ENCODE results near the gene CTNNBL1. TPM values are rescaled to one million over a fixed set of nuclear protein-coding genes. Genes with fewer than 3 reads are reported as not detected.

CTNNBL1 gene
- total RNA-seq, 1 experiment from 2014 or later, result 45.2 TPM

DNA sequence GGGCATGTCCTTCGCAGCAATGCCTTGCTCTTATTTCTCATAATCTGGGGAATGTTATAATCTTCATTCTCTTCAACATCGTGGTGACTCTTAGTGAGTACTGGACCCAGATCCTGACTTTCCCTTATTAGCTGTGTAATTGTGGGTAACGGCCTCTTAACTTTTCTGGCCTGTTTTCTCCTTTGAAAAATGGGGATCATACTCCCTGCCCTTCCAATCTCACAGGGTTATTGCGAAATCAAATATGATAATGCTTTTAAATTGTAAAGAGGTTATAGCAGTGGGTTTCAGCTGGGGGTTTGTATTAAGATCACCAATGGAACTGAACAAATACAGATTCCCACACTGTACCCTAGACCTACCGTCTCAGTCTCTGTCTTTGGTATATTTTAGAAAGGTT, 77.1 kb downstream of the CTNNBL1 start:
- Mint-ChIP-seq H3K27ac (ENCODE audit: low read depth, unreplicated experiment) (no peak overlapping the region), H3K4me3 (ENCODE audit: unreplicated experiment) (no peak overlapping the region), H3K36me3 (ENCODE audit: insufficient read depth, unreplicated experiment) (peaks cover 23% of the 10 kb centered on the region), H3K27me3 (ENCODE audit: insufficient read depth, unreplicated experiment) (no peaks in the 10 kb centered on the region), H3K9me3 (ENCODE audit: unreplicated experiment) (no peaks in the 10 kb centered on the region), H3K4me1 (ENCODE audit: insufficient read depth, unreplicated experiment) (peaks cover 5% of the 10 kb centered on the region)
- DNase-seq (ENCODE audit: unreplicated experiment), result no peak
- TF ChIP-seq, protein P1, sequence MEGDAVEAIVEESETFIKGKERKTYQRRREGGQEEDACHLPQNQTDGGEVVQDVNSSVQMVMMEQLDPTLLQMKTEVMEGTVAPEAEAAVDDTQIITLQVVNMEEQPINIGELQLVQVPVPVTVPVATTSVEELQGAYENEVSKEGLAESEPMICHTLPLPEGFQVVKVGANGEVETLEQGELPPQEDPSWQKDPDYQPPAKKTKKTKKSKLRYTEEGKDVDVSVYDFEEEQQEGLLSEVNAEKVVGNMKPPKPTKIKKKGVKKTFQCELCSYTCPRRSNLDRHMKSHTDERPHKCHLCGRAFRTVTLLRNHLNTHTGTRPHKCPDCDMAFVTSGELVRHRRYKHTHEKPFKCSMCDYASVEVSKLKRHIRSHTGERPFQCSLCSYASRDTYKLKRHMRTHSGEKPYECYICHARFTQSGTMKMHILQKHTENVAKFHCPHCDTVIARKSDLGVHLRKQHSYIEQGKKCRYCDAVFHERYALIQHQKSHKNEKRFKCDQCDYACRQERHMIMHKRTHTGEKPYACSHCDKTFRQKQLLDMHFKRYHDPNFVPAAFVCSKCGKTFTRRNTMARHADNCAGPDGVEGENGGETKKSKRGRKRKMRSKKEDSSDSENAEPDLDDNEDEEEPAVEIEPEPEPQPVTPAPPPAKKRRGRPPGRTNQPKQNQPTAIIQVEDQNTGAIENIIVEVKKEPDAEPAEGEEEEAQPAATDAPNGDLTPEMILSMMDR (IDR thresholded peaks at IDR 0.05; ENCODE audit: unreplicated experiment), result no peak
- intact Hi-C loops (cut with micrococcal nuclease), result no loop called here
- POLR2A ChIA-PET, result no interaction called here
- CTCF ChIA-PET, result interaction anchor here (0.7 kb wide), 1 partner anchor 13 kb away, joined by 3 read pairs; no protein-coding TSS in a partner anchor
- no TSS peak for BruUV-seq (replicated peaks)

DNA sequence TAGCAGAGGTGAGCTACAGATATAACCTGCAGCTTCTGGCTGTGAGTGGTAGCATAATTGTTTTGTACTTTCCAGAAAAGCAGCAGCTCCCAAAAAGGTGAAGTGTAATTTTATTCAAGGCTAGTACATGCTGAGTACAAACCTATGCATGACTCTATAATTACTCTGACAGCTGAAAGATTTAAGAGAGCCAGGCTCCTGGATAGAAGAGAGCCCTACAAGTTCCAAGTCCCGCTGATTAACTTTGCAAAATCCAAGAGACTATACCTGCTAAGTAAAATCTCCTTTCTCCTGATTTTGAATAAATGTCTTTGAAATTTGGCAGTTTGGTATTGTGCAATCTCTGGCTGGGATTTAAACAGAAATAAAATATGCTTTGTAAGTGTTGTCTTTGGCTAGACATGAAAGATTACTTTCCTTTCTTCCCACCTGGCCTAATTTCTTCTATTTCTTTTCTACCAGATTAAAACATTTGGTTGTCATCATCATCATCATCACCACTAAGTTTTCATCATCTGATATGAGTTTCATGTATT, 79.5 kb downstream of the CTNNBL1 start:
- CTCF ChIA-PET, result interaction anchor here (1.1 kb wide), 1 partner anchor 16 kb away, joined by 3 read pairs; no protein-coding TSS in a partner anchor

DNA sequence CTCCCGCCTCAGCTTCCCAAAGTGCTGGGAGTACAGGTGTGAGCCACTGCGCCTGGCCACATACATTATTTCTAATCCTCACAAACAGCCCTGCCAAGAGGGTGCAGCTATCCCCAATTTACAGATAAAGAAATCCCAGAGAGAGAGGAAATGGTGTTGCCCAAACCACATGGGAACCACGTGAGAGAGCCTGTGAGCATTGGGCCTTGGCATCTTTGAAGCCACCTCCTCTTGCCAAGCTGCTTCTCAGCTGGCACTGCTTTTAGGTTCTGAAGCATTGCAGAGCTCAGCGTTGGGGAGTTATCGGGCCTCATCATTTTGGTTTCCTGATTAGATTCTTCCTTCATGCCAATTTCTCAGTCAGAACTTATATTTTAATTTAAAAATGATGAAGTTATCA, 80.3 kb downstream of the CTNNBL1 start:
- DNase-seq (ENCODE audit: unreplicated experiment), result no peak
- peaks cover 15% of the 10 kb centered on the region for H3K36me3 Mint-ChIP-seq (ENCODE audit: insufficient read depth, unreplicated experiment)
- intact Hi-C loops (cut with micrococcal nuclease), result no loop called here
- peaks cover 5% of the 10 kb centered on the region for H3K4me1 Mint-ChIP-seq (ENCODE audit: insufficient read depth, unreplicated experiment)
- no peaks in the 10 kb centered on the region for H3K27me3 Mint-ChIP-seq (ENCODE audit: insufficient read depth, unreplicated experiment)
- ChIA-PET POLR2A (interaction anchor here (1.1 kb wide), 1 partner anchor 39 kb away, joined by 3 read pairs; no protein-coding TSS in a partner anchor), CTCF (interaction anchor here (0.6 kb wide), 1 partner anchor 1274 kb away, joined by 4 read pairs; no protein-coding TSS in a partner anchor)
- H3K4me3 Mint-ChIP-seq (ENCODE audit: unreplicated experiment), result no peak overlapping the region
- TF ChIP-seq, protein P1 (IDR thresholded peaks at IDR 0.05; ENCODE audit: unreplicated experiment), result no peak
- BruUV-seq (replicated peaks), result no TSS peak
- H3K9me3 Mint-ChIP-seq (ENCODE audit: unreplicated experiment), result no peaks in the 10 kb centered on the region
- H3K27ac Mint-ChIP-seq (ENCODE audit: low read depth, unreplicated experiment), result no peak overlapping the region

More for the DNA sequence above, 79.5 kb downstream of the CTNNBL1 start:
- Mint-ChIP-seq H3K27me3 (ENCODE audit: insufficient read depth, unreplicated experiment) (no peaks in the 10 kb centered on the region), H3K4me3 (ENCODE audit: unreplicated experiment) (no peak overlapping the region), H3K9me3 (ENCODE audit: unreplicated experiment) (no peaks in the 10 kb centered on the region), H3K4me1 (ENCODE audit: insufficient read depth, unreplicated experiment) (peaks cover 5% of the 10 kb centered on the region), H3K36me3 (ENCODE audit: insufficient read depth, unreplicated experiment) (peaks cover 15% of the 10 kb centered on the region), H3K27ac (ENCODE audit: low read depth, unreplicated experiment) (no peak overlapping the region)
- no peak for DNase-seq (ENCODE audit: unreplicated experiment)
- POLR2A ChIA-PET, result interaction anchor here (1.0 kb wide), 1 partner anchor 79 kb away, joined by 3 read pairs; no protein-coding TSS in a partner anchor
- BruUV-seq (replicated peaks), result no TSS peak
- TF ChIP-seq, protein P1 (IDR thresholded peaks at IDR 0.05; ENCODE audit: unreplicated experiment), result no peak
- intact Hi-C loops (cut with micrococcal nuclease), result no loop called here

DNA sequence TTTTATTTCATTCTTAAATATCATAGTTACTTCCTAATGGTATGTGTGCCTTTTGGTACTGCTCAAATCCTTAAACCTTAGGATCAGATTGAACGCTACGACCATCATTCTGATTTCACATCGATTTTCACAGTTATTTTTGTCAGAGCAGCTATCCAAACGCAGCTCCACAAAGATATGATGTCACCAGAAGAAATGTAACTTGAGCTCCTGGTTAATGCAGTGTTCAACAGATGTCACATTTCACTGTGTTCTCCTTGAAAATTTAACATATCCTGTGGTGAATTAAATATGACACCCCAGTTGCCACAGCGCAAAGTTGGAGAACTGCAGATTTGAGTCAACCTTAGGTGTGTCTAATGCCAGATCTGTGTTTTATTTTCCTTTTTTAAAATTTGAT, 81.4 kb downstream of the CTNNBL1 start:
- Mint-ChIP-seq H3K36me3 (ENCODE audit: insufficient read depth, unreplicated experiment) (peaks cover 10% of the 10 kb centered on the region), H3K27ac (ENCODE audit: low read depth, unreplicated experiment) (no peak overlapping the region), H3K27me3 (ENCODE audit: insufficient read depth, unreplicated experiment) (no peaks in the 10 kb centered on the region), H3K4me1 (ENCODE audit: insufficient read depth, unreplicated experiment) (peaks cover 5% of the 10 kb centered on the region), H3K4me3 (ENCODE audit: unreplicated experiment) (no peak overlapping the region), H3K9me3 (ENCODE audit: unreplicated experiment) (no peaks in the 10 kb centered on the region)
- intact Hi-C loops (cut with micrococcal nuclease), result no loop called here
- POLR2A ChIA-PET, result interaction anchor here (0.6 to 1.1 kb wide), 2 partner anchors 20 to 40 kb away, joined by 3 read pairs; no protein-coding TSS in a partner anchor
- DNase-seq (ENCODE audit: unreplicated experiment), result no peak
- TF ChIP-seq, protein P1 (IDR thresholded peaks at IDR 0.05; ENCODE audit: unreplicated experiment), result no peak
- no TSS peak for BruUV-seq (replicated peaks)
- CTCF ChIA-PET, result interaction anchor here (0.6 kb wide), 1 partner anchor 37 kb away, joined by 3 read pairs; no protein-coding TSS in a partner anchor
